K562 (cell line): ENCODE data around the gene IFRD1. TPM values are rescaled to one million over a fixed set of nuclear protein-coding genes. Genes with fewer than 3 reads are reported as not detected.

ENCODE experiments used
- DIDO1 ChIP-seq: fragments of 450-650 bp; IDR thresholded peaks from 2 replicates; pipeline ENCODE4 v1.6.1; 2016; ENCODE audit warnings: low read depth, missing biosample characterization, missing genetic modification characterization
- EGR1 ChIP-seq: fragments of 450-650 bp; conservative IDR thresholded peaks from 2 replicates; pipeline ENCODE4 v1.6.1; 2017; ENCODE audit warnings: mild to moderate bottlenecking
- KLF10 ChIP-seq: fragments of 250-450 bp; sonication (Bioruptor Pico); IDR thresholded peaks from 2 replicates; pipeline ENCODE4 v1.6.1; 2021; ENCODE audit warnings: matching md5 sums
- KLF6 ChIP-seq: fragments of 250-450 bp; sonication (Bioruptor Pico); IDR thresholded peaks from 2 replicates; pipeline ENCODE4 v1.4.0; 2020; ENCODE audit warnings: mild to moderate bottlenecking, moderate library complexity, borderline replicate concordance
- LEF1 ChIP-seq: fragments of 450-650 bp; IDR thresholded peaks from 2 replicates; pipeline ENCODE4 v1.6.1; 2016; ENCODE audit warnings: mild to moderate bottlenecking
- MIER1 ChIP-seq: fragments of 450-650 bp; IDR thresholded peaks from 2 replicates; pipeline ENCODE4 v1.6.1; 2016; ENCODE audit warnings: antibody characterized with exemption, mild to moderate bottlenecking, low read depth
- PHB ChIP-seq: fragments of 250-450 bp; sonication (Bioruptor Pico); IDR thresholded peaks from 2 replicates; pipeline ENCODE4 v1.5.0; 2021
- PHF21A ChIP-seq: fragments of 450-650 bp; IDR thresholded peaks from 2 replicates; pipeline ENCODE4 v1.6.1; 2017; ENCODE audit warnings: low read depth, borderline replicate concordance
- PML ChIP-seq: IDR thresholded peaks from 2 replicates; pipeline ENCODE4 v1.6.1; 2012; ENCODE audit warnings: low read length, inconsistent platforms
- SAP30 ChIP-seq: fragments of 200-600 bp; sonication (generic); IDR thresholded peaks from 2 replicates; pipeline ENCODE4 v1.6.1; 2012; ENCODE audit warnings: borderline replicate concordance, low read depth, mild to moderate bottlenecking, moderate library complexity, low read length, control low read depth, inconsistent platforms; ENCODE audit not compliant: insufficient read depth, poor library complexity, severe bottlenecking
- SREBF1 ChIP-seq: fragments of 150-350 bp; IDR thresholded peaks from 2 replicates; pipeline ENCODE4 v1.6.1; 2014; ENCODE audit warnings: antibody characterized with exemption, low read depth, low read length, borderline replicate concordance
- THRAP3 ChIP-seq: fragments of 450-650 bp; IDR thresholded peaks from 2 replicates; pipeline ENCODE4 v1.6.1; 2016; ENCODE audit warnings: mild to moderate bottlenecking, inconsistent platforms, borderline replicate concordance
- ZNF140 ChIP-seq: fragments of 250-450 bp; sonication (Bioruptor Pico); IDR thresholded peaks from 2 replicates; pipeline ENCODE4 v1.8.0; 2021; ENCODE audit warnings: moderate library complexity, mild to moderate bottlenecking, inconsistent platforms
- ZNF174 ChIP-seq: fragments of 250-450 bp; sonication (Bioruptor Pico); IDR thresholded peaks from 2 replicates; pipeline ENCODE4 v1.4.0; 2020; ENCODE audit warnings: mild to moderate bottlenecking
- ZNF431 ChIP-seq: sonication (generic); formaldehyde crosslinking; IDR thresholded peaks from 2 replicates; pipeline ENCODE4 v1.8.0; 2022; ENCODE audit warnings: mild to moderate bottlenecking, missing genetic modification reagents
- ZNF445 ChIP-seq: fragments of 250-450 bp; sonication (Bioruptor Pico); IDR thresholded peaks from 2 replicates; pipeline ENCODE4 v1.4.0; 2020; ENCODE audit warnings: low read depth, mild to moderate bottlenecking, moderate library complexity
- ZNF764 ChIP-seq: fragments of 250-450 bp; sonication (Bioruptor Pico); IDR thresholded peaks from 2 replicates; pipeline ENCODE4 v1.4.0; 2020; ENCODE audit warnings: low read depth, mild to moderate bottlenecking, moderate library complexity
- polyA plus RNA-seq, 8 experiments: library from polyadenylated mRNA; depleted of rRNA in 4 of 8; stranded (reverse) in 5 of 8; unstranded in 3 of 8; fragments of >200 nt; fragmentation: Nextera tagmentation in 2 of 8; fragmentation: Illumina TruSeq in 1 of 8; extraction: Ambion mirVana in 2 of 8; extraction: Trizol in 1 of 8; gene quantifications; 2 replicates each; pipeline versions ENCODE4 v1.2.1 to v1.2.3, GENCODE V29; 2011 to 2014; ENCODE audit warnings: inconsistent platforms in 1 of 8, missing spikeins in 1 of 8
- total RNA-seq, 7 experiments: library from RNA; depleted of rRNA in 6 of 7; stranded (reverse); fragments of >200 nt in 6 of 7; fragmentation: Illumina TruSeq in 2 of 7; extraction: Trizol in 2 of 7; gene quantifications; 2 replicates each; pipeline versions ENCODE4 v1.2.1 to v1.2.3, GENCODE V29; 2011 to 2021; ENCODE audit warnings: low replicate concordance in 1 of 7
- TF ChIP-seq, protein P1 (sequence below): sonication (generic); formaldehyde crosslinking; IDR thresholded peaks from 2 replicates; pipeline ENCODE4 v1.8.0; 2023; ENCODE audit warnings: missing genetic modification reagents, mild to moderate bottlenecking, borderline replicate concordance
- TF ChIP-seq, protein P2 (sequence below): IDR thresholded peaks from 3 replicates; pipeline ENCODE4 v1.6.1; 2011; ENCODE audit warnings: borderline replicate concordance, mild to moderate bottlenecking; ENCODE audit not compliant: insufficient read length, insufficient read depth
- TF ChIP-seq, protein P3 (sequence below): sonication (generic); formaldehyde crosslinking; IDR thresholded peaks from 2 replicates; pipeline ENCODE4 v1.8.0; 2022; ENCODE audit warnings: missing genetic modification reagents, mild to moderate bottlenecking, borderline replicate concordance
- TF ChIP-seq, protein P4 (sequence below): fragments of 450-650 bp; formaldehyde crosslinking; IDR thresholded peaks from 2 replicates; pipeline ENCODE4 v1.4.0; 2020; ENCODE audit warnings: mild to moderate bottlenecking

Gene IFRD1
- total and polyA plus RNA-seq, 9 of the 15 experiments (the other 6 are each of a cell fraction or from before 2014, with no cell fraction given): 27.6 to 81.8 (median 68.1) TPM

DNA sequence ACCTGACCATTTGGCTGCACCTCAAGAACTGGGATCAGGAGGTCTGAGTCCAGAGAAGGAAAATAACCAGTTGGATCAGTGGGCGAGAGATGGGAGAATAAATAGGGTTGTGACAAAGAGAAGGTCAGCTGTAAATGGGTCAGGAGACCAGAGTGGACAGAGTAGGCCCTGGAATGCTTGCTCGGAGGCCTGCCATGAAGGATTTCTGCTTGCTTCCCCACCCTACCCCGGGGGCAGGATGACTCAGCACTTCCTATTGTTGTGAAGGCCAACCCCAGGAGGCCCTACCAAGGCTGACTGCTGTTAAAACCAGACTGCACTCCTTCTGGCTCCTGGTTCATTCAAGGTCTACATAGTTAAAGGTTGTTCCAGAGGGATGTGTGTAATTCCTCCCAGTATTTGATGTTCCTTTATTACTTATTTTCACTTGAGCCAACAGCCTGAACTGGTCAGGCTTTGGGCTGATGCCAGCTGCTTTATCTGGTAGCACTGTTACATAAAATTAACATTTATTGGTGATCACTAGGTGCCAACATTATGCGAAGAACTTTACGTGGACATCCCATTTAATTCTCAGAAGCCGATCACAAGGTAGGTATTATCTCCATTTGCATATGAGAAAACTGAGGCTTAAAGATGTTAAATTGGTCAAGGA, 27.3 kb upstream of the IFRD1 start (continued):
- TF ChIP-seq, protein P1, sequence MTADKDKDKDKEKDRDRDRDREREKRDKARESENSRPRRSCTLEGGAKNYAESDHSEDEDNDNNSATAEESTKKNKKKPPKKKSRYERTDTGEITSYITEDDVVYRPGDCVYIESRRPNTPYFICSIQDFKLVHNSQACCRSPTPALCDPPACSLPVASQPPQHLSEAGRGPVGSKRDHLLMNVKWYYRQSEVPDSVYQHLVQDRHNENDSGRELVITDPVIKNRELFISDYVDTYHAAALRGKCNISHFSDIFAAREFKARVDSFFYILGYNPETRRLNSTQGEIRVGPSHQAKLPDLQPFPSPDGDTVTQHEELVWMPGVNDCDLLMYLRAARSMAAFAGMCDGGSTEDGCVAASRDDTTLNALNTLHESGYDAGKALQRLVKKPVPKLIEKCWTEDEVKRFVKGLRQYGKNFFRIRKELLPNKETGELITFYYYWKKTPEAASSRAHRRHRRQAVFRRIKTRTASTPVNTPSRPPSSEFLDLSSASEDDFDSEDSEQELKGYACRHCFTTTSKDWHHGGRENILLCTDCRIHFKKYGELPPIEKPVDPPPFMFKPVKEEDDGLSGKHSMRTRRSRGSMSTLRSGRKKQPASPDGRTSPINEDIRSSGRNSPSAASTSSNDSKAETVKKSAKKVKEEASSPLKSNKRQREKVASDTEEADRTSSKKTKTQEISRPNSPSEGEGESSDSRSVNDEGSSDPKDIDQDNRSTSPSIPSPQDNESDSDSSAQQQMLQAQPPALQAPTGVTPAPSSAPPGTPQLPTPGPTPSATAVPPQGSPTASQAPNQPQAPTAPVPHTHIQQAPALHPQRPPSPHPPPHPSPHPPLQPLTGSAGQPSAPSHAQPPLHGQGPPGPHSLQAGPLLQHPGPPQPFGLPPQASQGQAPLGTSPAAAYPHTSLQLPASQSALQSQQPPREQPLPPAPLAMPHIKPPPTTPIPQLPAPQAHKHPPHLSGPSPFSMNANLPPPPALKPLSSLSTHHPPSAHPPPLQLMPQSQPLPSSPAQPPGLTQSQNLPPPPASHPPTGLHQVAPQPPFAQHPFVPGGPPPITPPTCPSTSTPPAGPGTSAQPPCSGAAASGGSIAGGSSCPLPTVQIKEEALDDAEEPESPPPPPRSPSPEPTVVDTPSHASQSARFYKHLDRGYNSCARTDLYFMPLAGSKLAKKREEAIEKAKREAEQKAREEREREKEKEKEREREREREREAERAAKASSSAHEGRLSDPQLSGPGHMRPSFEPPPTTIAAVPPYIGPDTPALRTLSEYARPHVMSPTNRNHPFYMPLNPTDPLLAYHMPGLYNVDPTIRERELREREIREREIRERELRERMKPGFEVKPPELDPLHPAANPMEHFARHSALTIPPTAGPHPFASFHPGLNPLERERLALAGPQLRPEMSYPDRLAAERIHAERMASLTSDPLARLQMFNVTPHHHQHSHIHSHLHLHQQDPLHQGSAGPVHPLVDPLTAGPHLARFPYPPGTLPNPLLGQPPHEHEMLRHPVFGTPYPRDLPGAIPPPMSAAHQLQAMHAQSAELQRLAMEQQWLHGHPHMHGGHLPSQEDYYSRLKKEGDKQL: no peak
- TF ChIP-seq ZNF764 (CRISPR knock-in tag): no peak
- TF ChIP-seq ZNF174: no peak
- TF ChIP-seq SREBF1: no peak
- TF ChIP-seq, protein P2, sequence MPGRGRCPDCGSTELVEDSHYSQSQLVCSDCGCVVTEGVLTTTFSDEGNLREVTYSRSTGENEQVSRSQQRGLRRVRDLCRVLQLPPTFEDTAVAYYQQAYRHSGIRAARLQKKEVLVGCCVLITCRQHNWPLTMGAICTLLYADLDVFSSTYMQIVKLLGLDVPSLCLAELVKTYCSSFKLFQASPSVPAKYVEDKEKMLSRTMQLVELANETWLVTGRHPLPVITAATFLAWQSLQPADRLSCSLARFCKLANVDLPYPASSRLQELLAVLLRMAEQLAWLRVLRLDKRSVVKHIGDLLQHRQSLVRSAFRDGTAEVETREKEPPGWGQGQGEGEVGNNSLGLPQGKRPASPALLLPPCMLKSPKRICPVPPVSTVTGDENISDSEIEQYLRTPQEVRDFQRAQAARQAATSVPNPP: no peak
- TF ChIP-seq SAP30: no peak
- TF ChIP-seq ZNF445 (CRISPR knock-in tag): no peak
- no peak for TF ChIP-seq ZNF140 (CRISPR knock-in tag)
- TF ChIP-seq PML: no peak
- no peak for TF ChIP-seq THRAP3
- TF ChIP-seq PHF21A: no peak; the same call in 1 of the 2 replicates
- no peak for TF ChIP-seq KLF10 (CRISPR knock-in tag)
- TF ChIP-seq, protein P3, sequence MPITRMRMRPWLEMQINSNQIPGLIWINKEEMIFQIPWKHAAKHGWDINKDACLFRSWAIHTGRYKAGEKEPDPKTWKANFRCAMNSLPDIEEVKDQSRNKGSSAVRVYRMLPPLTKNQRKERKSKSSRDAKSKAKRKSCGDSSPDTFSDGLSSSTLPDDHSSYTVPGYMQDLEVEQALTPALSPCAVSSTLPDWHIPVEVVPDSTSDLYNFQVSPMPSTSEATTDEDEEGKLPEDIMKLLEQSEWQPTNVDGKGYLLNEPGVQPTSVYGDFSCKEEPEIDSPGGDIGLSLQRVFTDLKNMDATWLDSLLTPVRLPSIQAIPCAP: no peak
- peak; percentile 61; the same call in 1 of the 2 replicates for TF ChIP-seq LEF1
- no peak for TF ChIP-seq MIER1
- no peak for TF ChIP-seq ZNF431
- no peak for TF ChIP-seq PHB (CRISPR knock-in tag)
- TF ChIP-seq, protein P4, sequence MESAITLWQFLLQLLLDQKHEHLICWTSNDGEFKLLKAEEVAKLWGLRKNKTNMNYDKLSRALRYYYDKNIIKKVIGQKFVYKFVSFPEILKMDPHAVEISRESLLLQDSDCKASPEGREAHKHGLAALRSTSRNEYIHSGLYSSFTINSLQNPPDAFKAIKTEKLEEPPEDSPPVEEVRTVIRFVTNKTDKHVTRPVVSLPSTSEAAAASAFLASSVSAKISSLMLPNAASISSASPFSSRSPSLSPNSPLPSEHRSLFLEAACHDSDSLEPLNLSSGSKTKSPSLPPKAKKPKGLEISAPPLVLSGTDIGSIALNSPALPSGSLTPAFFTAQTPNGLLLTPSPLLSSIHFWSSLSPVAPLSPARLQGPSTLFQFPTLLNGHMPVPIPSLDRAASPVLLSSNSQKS (CRISPR knock-in tag): no peak
- TF ChIP-seq EGR1: no peak
- TF ChIP-seq KLF6 (CRISPR knock-in tag): no peak
- TF ChIP-seq DIDO1: no peak
